Measurements from ENCODE around the gene TAS1R2. TPM values are rescaled to one million over a fixed set of nuclear protein-coding genes. Genes with fewer than 3 reads are reported as not detected.
"Not testable (repeated sequence)": the region's sequence is repeated elsewhere in the genome, so short reads cannot be mapped to it uniquely, and the experiment has no call there.

Gene TAS1R2
- total RNA-seq, 2 donors from 2014 or later, result not detected

DNA sequence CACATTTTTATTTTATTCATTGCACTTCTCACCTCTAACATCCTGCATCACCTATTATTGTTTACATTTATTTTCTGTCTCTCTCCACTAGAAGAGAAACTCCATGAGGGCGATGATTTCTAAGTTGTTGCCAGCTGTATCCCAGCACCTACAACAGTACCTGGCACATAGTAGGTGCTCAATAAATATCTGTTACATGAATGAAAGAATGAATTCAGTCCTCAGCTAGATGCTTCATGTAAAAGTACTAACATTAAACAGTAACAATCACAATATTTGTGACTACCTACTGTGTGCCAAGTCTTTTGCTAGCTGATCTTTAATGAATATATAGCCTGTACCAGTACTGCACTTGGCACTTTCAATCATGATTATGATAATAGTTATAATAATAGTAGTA lies 3.0 kb downstream of the TAS1R2 start:
- DNase-seq, result no peak
- Histone ChIP-seq H3K36me3 (replicated peaks in 1 of 2; ENCODE audit: insufficient read depth in 1 of 2, low read depth in 2 of 2) (no peaks in the 10 kb centered on the region), H3K4me1 (no peaks in the 10 kb centered on the region), H3K27me3 (no peaks in the 10 kb centered on the region), H3K9me3 (no peaks in the 10 kb centered on the region), H3K27ac (no peak overlapping the region), H3K4me3 (no peak overlapping the region)
- no peak for ATAC-seq
- TF ChIP-seq, protein P1, sequence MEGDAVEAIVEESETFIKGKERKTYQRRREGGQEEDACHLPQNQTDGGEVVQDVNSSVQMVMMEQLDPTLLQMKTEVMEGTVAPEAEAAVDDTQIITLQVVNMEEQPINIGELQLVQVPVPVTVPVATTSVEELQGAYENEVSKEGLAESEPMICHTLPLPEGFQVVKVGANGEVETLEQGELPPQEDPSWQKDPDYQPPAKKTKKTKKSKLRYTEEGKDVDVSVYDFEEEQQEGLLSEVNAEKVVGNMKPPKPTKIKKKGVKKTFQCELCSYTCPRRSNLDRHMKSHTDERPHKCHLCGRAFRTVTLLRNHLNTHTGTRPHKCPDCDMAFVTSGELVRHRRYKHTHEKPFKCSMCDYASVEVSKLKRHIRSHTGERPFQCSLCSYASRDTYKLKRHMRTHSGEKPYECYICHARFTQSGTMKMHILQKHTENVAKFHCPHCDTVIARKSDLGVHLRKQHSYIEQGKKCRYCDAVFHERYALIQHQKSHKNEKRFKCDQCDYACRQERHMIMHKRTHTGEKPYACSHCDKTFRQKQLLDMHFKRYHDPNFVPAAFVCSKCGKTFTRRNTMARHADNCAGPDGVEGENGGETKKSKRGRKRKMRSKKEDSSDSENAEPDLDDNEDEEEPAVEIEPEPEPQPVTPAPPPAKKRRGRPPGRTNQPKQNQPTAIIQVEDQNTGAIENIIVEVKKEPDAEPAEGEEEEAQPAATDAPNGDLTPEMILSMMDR (IDR thresholded peaks at IDR 0.05), result no peak
- no peak for TF ChIP-seq POLR2A (IDR thresholded peaks at IDR 0.05)
- intact Hi-C loops (cut with DNase I), result no loop called here
- 81 to 88% methylated on average over 1 of the region's 1 CpG for WGBS, 2 donors

DNA sequence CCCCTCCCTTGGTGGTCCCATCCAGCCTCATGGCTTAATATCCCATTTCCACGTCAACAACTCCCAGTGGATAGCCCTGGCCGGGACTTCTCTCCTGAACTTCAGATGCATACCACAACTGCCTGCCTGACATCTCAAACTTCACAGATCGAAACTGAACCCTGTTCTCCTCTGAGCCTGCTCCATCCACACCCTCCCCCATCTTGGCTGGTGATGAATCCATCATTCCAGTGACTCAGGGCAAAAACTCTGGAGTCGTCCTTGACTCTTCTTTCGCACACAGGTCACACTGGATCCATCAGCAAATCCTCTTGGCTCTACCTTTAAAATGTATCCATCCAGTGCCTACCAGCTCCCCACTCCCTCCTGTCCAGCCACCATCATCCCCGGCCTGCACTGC lies 3.9 kb downstream of the TAS1R2 start:
- Histone ChIP-seq H3K4me1 (no peaks in the 10 kb centered on the region), H3K27me3 (no peaks in the 10 kb centered on the region), H3K36me3 (replicated peaks in 1 of 2; ENCODE audit: insufficient read depth in 1 of 2, low read depth in 2 of 2) (no peaks in the 10 kb centered on the region), H3K4me3 (no peak overlapping the region), H3K9me3 (no peaks in the 10 kb centered on the region), H3K27ac (no peak overlapping the region)
- DNase-seq (no peak), ATAC-seq (no peak)
- WGBS, 2 donors, result 69 to 70% methylated on average over 6 of the region's 6 CpGs
- no peak for TF ChIP-seq POLR2A (IDR thresholded peaks at IDR 0.05)
- TF ChIP-seq, protein P1 (IDR thresholded peaks at IDR 0.05), result no peak
- intact Hi-C loops (cut with DNase I), result no loop called here

DNA sequence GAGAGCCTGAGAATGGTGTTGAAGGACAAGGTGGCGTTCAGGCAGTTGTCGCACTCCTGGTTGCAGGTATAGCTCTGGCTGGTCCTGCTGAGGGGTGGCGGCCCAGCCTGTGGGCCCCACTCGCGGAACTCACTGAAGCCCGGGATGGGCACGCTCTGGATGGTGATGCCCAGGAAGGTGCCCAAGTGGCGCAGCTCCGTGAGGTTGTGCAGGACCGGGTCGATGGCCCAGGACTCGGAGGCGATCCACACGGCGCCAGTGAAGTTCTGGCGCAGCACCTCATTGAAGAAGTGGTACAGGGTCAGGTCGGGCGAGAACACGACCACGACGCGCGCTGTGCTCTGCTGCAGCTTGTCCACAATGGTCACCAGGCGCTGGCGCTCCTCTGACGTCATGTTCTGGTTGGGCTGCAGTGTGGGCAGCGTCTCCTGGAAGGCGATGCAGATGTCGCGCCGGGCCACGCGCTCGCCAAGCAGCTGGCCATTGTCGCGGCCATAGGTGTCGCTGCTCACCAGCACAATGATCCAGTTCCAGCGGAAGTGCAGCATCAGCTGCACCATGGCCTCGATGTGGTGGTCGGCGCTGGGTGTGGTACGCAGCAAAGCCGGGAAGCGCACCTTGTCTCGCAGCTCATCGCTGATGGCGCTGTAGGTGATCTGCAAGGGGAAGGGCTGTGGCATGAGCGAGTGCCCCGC lies 5.0 kb downstream of the TAS1R2 start:
- intact Hi-C loops (cut with DNase I), result no loop called here
- 78 to 91% methylated on average over 9 to 49 of the region's 49 CpGs for WGBS, 2 donors
- H3K4me3 ChIP-seq, result no peak overlapping the region
- no peaks in the 10 kb centered on the region for H3K27me3 ChIP-seq
- no peak overlapping the region for H3K27ac ChIP-seq
- H3K36me3 ChIP-seq (replicated peaks in 1 of 2; ENCODE audit: insufficient read depth in 1 of 2, low read depth in 2 of 2), result no peaks in the 10 kb centered on the region
- ATAC-seq (no peak), DNase-seq (no peak)
- no peaks in the 10 kb centered on the region for H3K4me1 ChIP-seq
- no peak for TF ChIP-seq POLR2A (IDR thresholded peaks at IDR 0.05)
- TF ChIP-seq, protein P1 (IDR thresholded peaks at IDR 0.05), result no peak
- H3K9me3 ChIP-seq, result no peaks in the 10 kb centered on the region

DNA sequence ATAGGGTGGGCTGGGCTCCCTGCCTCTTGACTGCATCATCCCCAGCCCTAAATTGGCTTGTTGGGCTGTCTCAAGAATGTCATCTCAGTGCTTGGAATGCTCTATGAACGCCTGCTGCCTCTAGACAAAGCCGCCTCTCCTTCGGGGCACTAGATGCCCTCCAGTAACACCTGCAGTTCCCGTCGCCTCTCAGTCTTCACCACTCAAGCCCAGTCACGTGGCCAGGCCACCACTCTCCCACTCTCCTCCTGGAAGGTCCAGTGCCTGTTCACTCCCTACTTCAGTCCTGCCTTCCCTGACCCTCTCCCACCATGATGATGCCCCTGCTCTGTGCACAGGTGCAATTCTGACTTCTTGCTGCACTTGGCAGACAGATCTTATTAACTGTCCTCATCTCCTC lies 7.0 kb downstream of the TAS1R2 start:
- intact Hi-C loops (cut with DNase I), result no loop called here
- WGBS, 2 donors, result 19 to 30% methylated on average over 3 to 6 of the region's 6 CpGs
- Histone ChIP-seq H3K27ac (no peak overlapping the region), H3K4me1 (no peaks in the 10 kb centered on the region), H3K36me3 (replicated peaks in 1 of 2; ENCODE audit: insufficient read depth in 1 of 2, low read depth in 2 of 2) (no peaks in the 10 kb centered on the region), H3K9me3 (no peaks in the 10 kb centered on the region), H3K4me3 (no peak overlapping the region), H3K27me3 (no peaks in the 10 kb centered on the region)
- TF ChIP-seq, protein P1 (IDR thresholded peaks at IDR 0.05), result no peak
- no peak for TF ChIP-seq POLR2A (IDR thresholded peaks at IDR 0.05)
- DNase-seq (no peak), ATAC-seq (no peak)

DNA sequence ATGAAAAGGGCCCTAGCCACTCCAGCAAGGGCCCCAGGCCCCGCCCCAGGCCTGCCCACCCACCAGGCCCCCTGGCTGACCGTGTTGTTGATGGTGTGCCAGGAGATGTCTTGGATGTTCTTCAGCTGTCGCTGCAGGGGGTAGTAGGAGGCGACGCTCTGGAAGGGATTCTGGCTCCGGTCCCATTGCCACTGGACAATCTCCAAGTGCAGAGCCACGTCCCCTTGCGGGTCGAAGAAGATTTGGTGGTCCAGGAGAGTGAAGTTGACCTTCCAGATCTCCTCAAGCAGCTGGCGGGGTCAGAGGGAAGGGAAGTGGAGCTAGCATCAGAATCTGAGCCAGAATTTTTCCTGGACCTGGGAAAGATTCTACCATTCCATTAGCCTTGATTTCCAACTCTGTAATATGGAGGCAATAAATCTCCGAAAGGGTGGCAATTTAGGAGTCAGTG lies 10.2 kb downstream of the TAS1R2 start:
- TF ChIP-seq, protein P1 (IDR thresholded peaks at IDR 0.05), result no peak
- TF ChIP-seq POLR2A (IDR thresholded peaks at IDR 0.05), result no peak
- H3K4me3 ChIP-seq, result no peak overlapping the region
- H3K27ac ChIP-seq, result no peak overlapping the region
- ATAC-seq (no peak), DNase-seq (no peak)
- no peaks in the 10 kb centered on the region for H3K4me1 ChIP-seq
- no peaks in the 10 kb centered on the region for H3K36me3 ChIP-seq (replicated peaks in 1 of 2; ENCODE audit: insufficient read depth in 1 of 2, low read depth in 2 of 2)
- WGBS, 2 donors, result 66 to 72% methylated on average over 8 to 11 of the region's 11 CpGs
- intact Hi-C loops (cut with DNase I), result no loop called here
- H3K9me3 ChIP-seq, result no peaks in the 10 kb centered on the region
- H3K27me3 ChIP-seq, result no peaks in the 10 kb centered on the region

DNA sequence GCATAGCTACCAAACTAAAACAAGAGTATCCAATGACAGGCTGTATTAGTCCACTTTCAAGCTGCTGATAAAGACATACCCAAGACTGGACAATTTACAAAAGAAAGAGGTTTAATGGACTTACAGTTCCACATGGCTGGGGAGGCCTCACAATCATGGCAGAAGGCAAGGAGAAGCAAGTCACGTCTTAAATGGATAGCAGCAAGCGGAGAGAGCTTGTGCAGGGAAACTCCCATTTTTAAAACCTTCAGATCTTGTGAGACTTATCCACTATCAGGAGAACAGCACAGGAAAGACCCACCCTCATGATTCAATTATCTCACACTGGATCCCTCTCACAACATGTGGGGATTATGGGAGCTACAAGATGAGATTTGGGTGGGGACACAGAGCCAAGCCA lies 11.7 kb downstream of the TAS1R2 start:
- H3K4me3 ChIP-seq; H3K9me3 ChIP-seq; intact Hi-C loops (cut with DNase I); ATAC-seq; H3K36me3 ChIP-seq (replicated peaks in 1 of 2; ENCODE audit: insufficient read depth in 1 of 2, low read depth in 2 of 2); H3K27ac ChIP-seq; DNase-seq; H3K4me1 ChIP-seq; H3K27me3 ChIP-seq: not testable (repeated sequence)
- 75 to 78% methylated on average over 2 of the region's 2 CpGs for WGBS, 2 donors
